T-helper 9 cell (primary cell): Measurements from ENCODE around the gene TFAP2E.

ENCODE experiments used
- DNase-seq: peaks from one replicate; pipeline ENCODE4 v3.0.0-alpha.2; 2020

TFAP2E gene

DNA sequence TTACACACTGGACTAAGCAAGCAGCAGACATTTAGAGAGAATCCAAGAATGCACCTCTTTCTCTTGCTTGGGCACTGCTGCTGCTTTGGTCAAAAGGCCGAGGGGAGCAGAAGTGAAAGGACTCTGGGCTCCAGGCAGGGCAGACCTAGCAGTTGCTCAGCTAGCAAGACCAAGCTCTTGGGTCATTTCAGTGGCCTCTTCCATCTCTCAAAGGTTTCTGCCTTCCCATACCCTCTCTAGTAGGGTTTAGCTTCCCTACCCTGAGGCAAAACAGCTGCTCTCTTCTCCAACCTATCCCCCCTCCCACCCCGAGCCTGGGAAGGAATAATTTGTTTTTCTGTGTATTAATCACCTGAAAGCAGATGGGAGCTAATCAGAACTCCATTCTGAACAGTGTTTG lies 25.8 kb downstream of the TFAP2E start:
- DNase-seq = no peak

GRCh38 chr1:35599411-35599810 lies 26.3 kb downstream of the TFAP2E start:
- no peak for DNase-seq

DNA sequence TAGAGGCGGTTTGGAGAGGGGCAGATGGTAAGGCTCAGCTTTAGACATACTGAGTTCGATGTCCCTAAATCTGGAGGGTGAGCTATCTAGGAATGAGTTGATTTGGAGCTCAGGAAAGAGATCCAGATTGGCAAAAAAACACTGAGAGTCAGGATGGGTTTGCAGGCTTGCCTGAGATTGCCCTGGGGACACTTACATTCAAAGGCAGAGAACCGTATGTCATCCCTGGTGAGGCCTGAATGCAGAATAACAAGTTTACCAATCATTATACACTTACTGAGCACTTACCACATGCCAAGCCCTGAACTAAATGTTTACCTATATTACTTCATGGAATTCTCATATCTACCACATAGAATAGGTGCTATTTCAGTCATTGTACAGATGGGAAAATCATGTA lies 27.5 kb downstream of the TFAP2E start:
- no peak for DNase-seq

DNA sequence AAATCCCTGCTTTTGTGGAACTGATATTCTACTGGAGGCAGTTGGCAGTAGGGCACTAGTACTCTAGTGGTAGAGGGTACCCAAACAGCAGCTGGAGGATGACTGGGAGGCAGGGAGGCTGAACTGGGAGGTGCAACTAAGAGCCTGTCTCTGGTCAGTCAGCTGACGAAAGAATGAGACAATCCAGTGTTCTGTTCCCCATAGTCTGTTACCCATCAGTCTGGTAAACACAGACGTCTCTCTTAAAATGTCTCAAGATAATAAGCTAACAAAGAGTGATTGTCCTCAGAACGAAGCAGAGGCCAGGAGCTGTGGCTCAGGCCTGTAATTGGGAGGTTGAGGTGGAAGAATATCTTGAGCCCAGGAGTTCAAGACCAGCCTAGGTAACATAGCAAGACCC lies 30.4 kb downstream of the TFAP2E start:
- DNase-seq = no peak

- no peak for DNase-seq
Measured at GRCh38 chr1:35603941-35604340, 30.8 kb downstream of the TFAP2E start.

DNA sequence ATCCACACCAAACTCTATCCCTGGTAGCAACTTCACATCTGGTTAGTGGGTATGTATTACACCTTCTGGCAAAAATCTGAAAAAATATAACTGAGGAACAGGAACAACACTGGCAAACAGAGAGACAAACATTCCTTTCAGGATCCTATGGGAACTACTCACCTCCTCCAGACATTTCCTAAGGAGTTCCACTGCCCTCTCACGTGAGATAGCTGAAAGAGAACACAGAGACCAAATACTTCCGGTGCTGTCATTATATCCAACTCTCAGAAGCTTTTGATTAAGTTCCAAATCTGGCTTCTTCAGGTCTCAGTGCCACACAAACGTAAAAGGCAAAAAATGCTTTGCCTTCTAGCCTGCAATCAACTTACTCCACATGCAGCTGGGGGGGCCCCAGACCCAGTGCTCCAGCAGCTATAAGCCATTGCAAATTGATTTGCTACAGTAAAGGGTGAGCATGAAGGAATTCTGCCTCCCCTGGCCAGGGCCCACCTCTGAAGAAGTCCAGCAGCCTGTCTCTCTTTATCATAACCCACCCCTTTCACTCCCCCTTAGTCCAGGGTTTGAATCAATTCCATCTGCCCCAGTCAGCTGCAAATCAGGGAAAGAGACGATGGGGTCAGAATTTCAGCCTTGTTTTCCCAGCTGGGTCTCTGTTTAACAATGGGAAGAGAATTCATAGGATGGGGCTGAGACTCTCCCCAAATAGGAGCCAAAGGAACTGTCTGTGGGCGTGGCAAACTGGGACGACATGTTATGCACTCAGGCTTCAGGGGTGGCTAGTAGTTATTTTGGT lies 32.2 kb downstream of the TFAP2E start:
- no peak for DNase-seq

DNA sequence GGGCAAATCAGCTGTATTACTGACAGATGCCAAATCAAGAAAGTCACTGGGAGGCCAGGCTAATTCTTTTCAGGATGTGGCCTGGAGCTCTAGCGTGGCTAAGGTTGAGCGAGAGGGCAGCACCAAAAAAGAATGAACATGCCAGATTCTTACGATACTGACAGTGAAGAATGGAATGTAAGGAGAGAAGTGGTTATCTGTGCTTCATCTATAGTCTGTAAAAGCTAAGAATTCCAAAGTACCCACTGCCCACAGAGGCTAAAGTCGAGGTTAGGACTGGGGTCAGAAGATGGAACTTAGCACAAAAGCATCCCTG lies 32.7 kb downstream of the TFAP2E start:
- DNase-seq = no peak

DNA sequence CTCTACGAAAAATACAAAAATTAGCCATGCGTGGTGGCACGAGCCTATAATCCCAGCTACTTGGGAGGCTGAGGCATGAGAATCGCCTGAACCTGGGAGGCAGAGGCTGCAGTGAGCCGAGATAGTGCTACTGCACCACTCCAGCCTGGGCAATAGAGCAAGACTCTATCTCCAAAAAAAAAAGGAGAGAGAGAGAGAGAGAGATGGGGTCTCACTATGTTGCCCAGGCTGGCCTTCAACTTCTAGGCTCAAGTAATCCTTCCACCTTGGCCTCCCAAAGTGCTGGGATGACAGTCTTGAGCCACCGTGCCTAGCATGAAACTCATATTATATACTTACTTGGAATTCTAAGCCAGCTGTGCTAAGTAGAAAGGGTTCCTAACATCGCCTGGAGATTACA lies 38.5 kb downstream of the TFAP2E start:
- DNase-seq = no peak

GRCh38 chr1:35615440-35615839 lies 42.3 kb downstream of the TFAP2E start:
- DNase-seq = no peak

DNA sequence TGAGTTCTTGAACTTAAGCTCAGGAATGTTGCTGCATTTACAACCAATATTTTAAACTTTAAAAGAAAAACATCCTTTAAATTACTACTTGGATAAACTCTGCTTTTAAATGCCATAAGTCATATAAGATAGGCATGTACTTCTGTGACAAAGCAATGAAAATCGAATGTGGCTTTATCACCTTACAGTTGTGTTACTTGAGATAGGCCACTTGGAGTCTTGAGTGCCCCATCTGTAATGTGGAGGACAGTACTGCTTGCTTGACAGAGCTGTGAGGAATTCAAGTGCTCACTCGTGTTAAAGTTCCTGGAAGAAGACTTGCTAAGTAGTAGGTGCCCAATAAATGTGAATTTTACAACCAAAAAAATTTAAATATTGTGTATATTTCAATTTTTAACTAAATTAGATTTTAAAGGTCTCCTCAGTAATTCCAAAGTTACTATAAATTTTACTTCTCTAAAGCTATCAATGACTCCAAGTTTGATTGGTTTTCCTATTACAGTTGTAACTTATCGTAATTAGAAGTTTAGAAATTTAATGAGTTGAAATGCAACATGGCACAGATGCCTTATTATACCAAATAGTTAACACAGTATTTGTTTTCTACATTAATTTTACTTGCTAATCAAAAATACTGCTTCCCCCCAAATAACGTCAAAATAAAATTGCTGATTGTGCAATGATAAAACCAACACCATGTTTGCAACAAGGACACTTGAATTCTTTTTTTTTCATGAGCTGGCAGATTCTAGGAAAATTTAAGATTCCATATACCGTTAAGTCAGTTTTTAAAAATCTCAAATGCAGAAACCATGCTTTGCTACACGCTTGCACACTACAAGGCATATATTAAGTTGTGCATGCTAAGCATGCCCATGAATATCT lies 46.4 kb downstream of the TFAP2E start:
- DNase-seq = no peak

GRCh38 chr1:35622510-35623178 lies 49.5 kb downstream of the TFAP2E start:
- DNase-seq = no peak

DNA sequence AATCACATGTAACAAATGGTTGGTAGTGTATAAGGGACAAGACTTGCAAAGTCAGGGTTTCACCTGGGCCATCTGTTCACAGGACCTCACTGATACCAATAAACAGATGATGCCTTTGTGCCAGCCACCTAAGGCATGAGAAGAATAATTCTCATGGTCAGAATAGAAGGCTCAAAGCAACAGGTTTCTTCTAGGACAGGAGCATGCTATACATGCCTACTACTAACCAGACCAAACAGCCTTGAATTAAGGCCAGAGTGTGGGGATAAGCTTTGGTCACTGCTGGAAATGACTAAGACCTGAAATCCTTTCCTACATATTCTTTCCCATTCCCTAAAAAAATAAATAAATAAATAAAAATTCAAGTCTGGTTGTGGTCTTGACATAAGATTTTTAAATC lies 50.7 kb downstream of the TFAP2E start:
- DNase-seq = no peak

DNA sequence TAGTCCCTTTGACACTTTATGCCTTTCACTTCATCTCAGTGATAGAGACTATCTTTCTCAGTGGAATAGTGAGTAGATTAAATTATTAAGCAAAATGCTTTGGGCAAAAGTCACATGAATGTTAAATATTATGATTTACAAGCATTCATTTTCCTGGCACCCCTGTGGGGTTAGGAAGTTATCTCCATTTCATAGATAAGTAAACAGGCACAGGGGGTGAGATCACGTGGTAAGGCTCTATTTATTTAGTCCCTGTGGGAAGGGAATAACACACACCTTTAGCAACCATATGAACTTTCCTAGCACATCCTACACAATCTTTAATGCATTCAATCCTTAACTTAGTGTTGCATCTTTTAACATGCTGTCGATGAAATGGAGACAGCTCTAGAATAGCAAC lies 55.9 kb downstream of the TFAP2E start:
- DNase-seq = no peak

DNA sequence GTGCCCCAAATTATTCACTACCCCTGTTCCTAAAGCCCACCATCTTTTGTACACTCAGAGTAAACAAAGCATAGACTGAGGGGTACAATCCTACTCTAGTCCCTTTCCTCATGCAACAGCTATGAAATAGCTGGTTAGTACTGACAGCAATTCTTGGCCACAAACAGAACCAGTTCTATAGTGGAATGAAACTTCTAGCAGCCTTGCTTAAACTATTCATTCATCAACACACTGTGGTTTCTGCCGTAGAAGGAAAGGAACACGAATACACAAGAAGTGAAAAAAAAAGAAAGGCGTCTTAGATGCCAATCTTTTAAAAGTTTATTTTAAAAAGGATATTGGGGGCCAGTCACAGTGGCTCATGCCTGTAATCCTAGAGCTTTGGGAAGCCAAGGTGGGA lies 58.3 kb downstream of the TFAP2E start:
- DNase-seq = no peak

- no peak for DNase-seq
Measured at GRCh38 chr1:35633547-35633946, 60.4 kb downstream of the TFAP2E start.

DNA sequence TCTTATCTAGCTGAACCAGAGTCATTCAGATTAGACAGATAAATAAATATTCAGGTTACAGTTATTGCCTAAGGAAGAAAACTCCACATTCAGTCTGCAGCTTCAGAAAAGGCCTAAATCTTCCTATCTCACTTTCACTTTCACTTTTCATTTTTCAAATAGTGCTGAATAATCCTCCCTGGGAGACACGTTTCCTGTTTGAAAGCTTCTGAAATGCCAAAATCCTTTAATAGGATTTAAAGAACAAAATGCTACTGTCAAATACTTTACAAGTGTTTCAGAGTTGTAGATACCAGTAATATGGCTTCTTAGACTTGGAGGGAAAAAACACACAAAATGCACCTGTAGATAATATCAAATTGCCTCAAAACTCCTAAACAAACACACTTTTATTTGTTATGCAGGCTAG lies 64.3 kb downstream of the TFAP2E start:
- DNase-seq = no peak

DNA sequence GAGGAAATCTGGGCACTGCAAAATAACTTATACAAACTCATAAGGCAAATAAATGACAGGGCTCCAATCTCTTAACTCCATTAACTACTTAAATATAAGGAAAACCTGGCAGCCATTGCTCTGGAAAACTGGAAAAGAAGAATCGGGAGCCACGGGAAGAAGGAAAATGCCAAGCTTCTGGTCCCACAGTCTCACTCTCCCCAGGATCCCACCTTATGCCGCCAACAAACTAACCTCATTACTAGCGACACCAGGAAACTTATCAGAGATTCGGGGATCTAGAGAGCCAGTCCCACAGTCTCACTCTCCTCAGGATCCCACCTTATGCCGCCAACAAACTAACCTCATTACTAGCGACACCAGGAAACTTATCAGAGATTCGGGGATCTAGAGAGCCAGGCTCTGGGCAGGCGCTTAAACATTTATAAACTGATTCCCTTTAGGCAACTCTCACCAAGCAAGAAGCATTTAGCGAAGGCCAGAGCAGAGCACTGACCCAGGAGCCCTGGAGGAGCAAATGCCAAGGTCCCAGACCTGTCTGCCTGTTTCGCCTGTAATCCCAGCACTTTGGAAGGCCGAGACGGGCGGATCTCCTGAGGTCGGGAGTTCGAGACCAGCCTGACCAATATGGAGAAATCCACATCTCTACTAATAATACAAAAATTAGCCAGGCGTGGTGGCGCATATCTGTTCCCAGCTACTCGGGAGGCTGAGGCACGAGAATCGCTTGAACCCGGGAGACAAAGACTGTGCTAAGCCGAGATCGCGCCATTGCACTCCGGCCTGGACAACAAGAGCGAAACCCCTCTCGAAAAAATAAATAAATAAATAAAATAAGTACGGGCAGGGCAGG lies 67.5 kb downstream of the TFAP2E start:
- no peak for DNase-seq

GRCh38 chr1:35641233-35641866 lies 68.2 kb downstream of the TFAP2E start, which contains the start of gene PSMB2:
PSMB2 (minus strand) TSS chr1:35641526; CDS start chr1:35641432, 94 bp downstream.
- DNase-seq = peak; percentile 99

DNA sequence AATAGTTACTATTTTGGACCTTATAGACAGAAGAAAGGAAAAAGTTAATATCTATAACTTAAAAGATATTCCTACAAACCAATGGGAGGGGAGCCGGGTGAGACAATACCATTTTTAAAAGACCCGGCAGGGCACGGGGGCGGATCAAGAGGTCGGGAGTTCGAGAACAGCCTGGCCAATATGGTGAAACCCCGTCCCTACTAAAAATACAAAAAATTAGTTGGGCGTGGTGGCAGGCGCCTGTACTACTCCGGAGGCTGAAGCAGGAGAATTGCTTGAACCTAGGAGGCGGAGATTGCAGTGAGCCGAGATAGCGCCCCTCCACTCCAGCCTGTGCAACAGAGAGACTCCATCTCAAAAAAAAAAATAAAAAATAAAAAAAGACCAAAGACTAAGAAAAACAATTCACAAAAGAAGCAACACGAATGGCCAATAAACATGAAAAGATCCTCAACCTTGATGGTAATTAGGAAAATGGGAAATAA lies 69.4 kb downstream of the TFAP2E start:
- no peak for DNase-seq

- DNase-seq = no peak
Measured at GRCh38 chr1:35644204-35644603, 71.1 kb downstream of the TFAP2E start.
